Activated CD4-positive, alpha-beta T cell treated with anti-CD3 and anti-CD28 coated beads, Interleukin-2, amount 50 U/mL, for 24 hours (primary cell): ENCODE data around the gene SNN.

Experiments used
- DNase-seq, 2 donors: peaks; one replicate each; pipeline ENCODE4 v3.0.0-alpha.2; 2020; ENCODE audit warnings: low read depth in 1 of 2, low spot score in 1 of 2

SNN gene

GRCh38 chr16:11696266-11697012 is 28.2 kb downstream of the SNN start:
- no peak for DNase-seq

GRCh38 chr16:11697319-11697718 is 29.1 kb downstream of the SNN start:
- no peak for DNase-seq

- DNase-seq, result peak in 1 of 2 donors; percentile 15
These were observed 30.0 kb downstream of the SNN start for GRCh38 chr16:11698271-11698689.

- DNase-seq, result no peak
These were observed 31.1 kb downstream of the SNN start for GRCh38 chr16:11699234-11699894.

GRCh38 chr16:11700264-11701029 is 32.2 kb downstream of the SNN start:
- DNase-seq, result no peak

GRCh38 chr16:11705311-11706025 is 37.2 kb downstream of the SNN start:
- DNase-seq, result no peak

GRCh38 chr16:11706180-11706742 is 38.0 kb downstream of the SNN start:
- DNase-seq, result no peak

GRCh38 chr16:11707679-11708197 is 39.5 kb downstream of the SNN start:
- no peak for DNase-seq

GRCh38 chr16:11708421-11708820 is 40.2 kb downstream of the SNN start:
- no peak for DNase-seq

- DNase-seq, result no peak
These were observed 43.4 kb downstream of the SNN start for GRCh38 chr16:11711662-11712061.

GRCh38 chr16:11712122-11712521 is 43.9 kb downstream of the SNN start:
- DNase-seq, result no peak

- DNase-seq, result no peak
These were observed 47.1 kb downstream of the SNN start for GRCh38 chr16:11715246-11715947.

- no peak for DNase-seq
These were observed 48.1 kb downstream of the SNN start for GRCh38 chr16:11716336-11716735.

GRCh38 chr16:11717811-11718210 is 49.6 kb downstream of the SNN start:
- no peak for DNase-seq

- DNase-seq, result no peak
These were observed 50.9 kb downstream of the SNN start for GRCh38 chr16:11719171-11719570.

- no peak for DNase-seq
These were observed 51.5 kb downstream of the SNN start for GRCh38 chr16:11719762-11720161.

GRCh38 chr16:11721781-11722467 is 53.7 kb downstream of the SNN start:
- DNase-seq, result no peak

GRCh38 chr16:11722468-11722808 is 54.2 kb downstream of the SNN start:
- no peak for DNase-seq

- DNase-seq, result no peak
These were observed 57.2 kb downstream of the SNN start for GRCh38 chr16:11725457-11725856.

- no peak for DNase-seq
These were observed 57.8 kb downstream of the SNN start for GRCh38 chr16:11726008-11726407.
